CD14-positive monocyte (primary cell): ENCODE measurements around the gene RSRC1. TPM values are rescaled to one million over a fixed set of nuclear protein-coding genes. Genes with fewer than 3 reads are reported as not detected.

ENCODE experiments used
- DNase-seq, 3 donors: peaks; one replicate each; pipeline ENCODE4 v3.0.0-alpha.2; 2011 to 2022
- H2AFZ ChIP-seq: 2 replicates; pipeline ENCODE4 v1.6.0; 2012; ENCODE audit warnings: mild to moderate bottlenecking, low read depth, low read length, inconsistent platforms; ENCODE audit not compliant: insufficient read depth, poor library complexity, severe bottlenecking
- H3K27ac ChIP-seq, 2 donors: 1 replicate in 1 of 2; 2 replicates in 1 of 2; pipeline ENCODE4 v1.5.1; 2012 to 2013; ENCODE audit warnings: low read length in 2 of 2, control low read depth in 1 of 2, inconsistent platforms in 1 of 2, low read depth in 1 of 2, mild to moderate bottlenecking in 1 of 2
- H3K27me3 ChIP-seq, 2 donors: one replicate each; pipeline versions ENCODE4 v1.6.0 to v1.6.1; 2011 to 2013; ENCODE audit warnings: low read length in 2 of 2; ENCODE audit not compliant: control insufficient read depth in 2 of 2, insufficient read depth in 2 of 2
- H3K36me3 ChIP-seq, 2 donors: replicated peaks in 1 of 2; 1 replicate in 1 of 2; 2 replicates in 1 of 2; pipeline versions ENCODE4 v1.5.1 to v1.6.1; 2012 to 2013; ENCODE audit warnings: low read length in 2 of 2, control low read depth in 1 of 2, inconsistent platforms in 1 of 2, mild to moderate bottlenecking in 1 of 2; ENCODE audit not compliant: insufficient read depth in 2 of 2, control insufficient read depth in 1 of 2
- H3K4me1 ChIP-seq, 2 donors: 1 replicate in 1 of 2; 2 replicates in 1 of 2; pipeline versions ENCODE4 v1.5.1 to v1.6.1; 2012 to 2013; ENCODE audit warnings: low read length in 2 of 2, control low read depth in 1 of 2, inconsistent platforms in 1 of 2, mild to moderate bottlenecking in 1 of 2, moderate library complexity in 1 of 2; ENCODE audit not compliant: insufficient read depth in 2 of 2, control insufficient read depth in 1 of 2
- H3K4me2 ChIP-seq: replicated peaks from 2 replicates; pipeline ENCODE3; 2012; ENCODE audit warnings: low read length, moderate library complexity, mild to moderate bottlenecking; ENCODE audit not compliant: poor library complexity, severe bottlenecking; ENCODE audit errors: extremely low read depth
- H3K4me3 ChIP-seq, 3 experiments: fragments of 200-600 bp in 1 of 3; sonication (generic) in 1 of 3; replicated peaks in 1 of 3; 1 replicate in 2 of 3; 2 replicates in 1 of 3; pipeline ENCODE4 v1.5.1; 2011 to 2013; ENCODE audit warnings: low read length in 3 of 3, mild to moderate bottlenecking in 3 of 3, control low read depth in 2 of 3, low read depth in 2 of 3, inconsistent platforms in 1 of 3, moderate library complexity in 1 of 3
- H3K79me2 ChIP-seq: 2 replicates; pipeline ENCODE4 v1.6.0; 2012; ENCODE audit warnings: mild to moderate bottlenecking, control low read depth, inconsistent platforms, low read length, moderate library complexity; ENCODE audit not compliant: insufficient read depth
- H3K9ac ChIP-seq: 2 replicates; pipeline ENCODE4 v1.6.0; 2017; ENCODE audit warnings: low read length, mild to moderate bottlenecking; ENCODE audit not compliant: insufficient read depth, poor library complexity, severe bottlenecking
- H3K9me3 ChIP-seq, 2 donors: replicated peaks in 1 of 2; 1 replicate in 1 of 2; 2 replicates in 1 of 2; pipeline versions ENCODE4 v1.5.1 to v1.6.1; 2012 to 2013; ENCODE audit warnings: low read length in 2 of 2, control low read depth in 1 of 2; ENCODE audit not compliant: control insufficient read depth in 1 of 2, insufficient read depth in 1 of 2
- H4K20me1 ChIP-seq: 2 replicates; pipeline ENCODE4 v1.6.0; 2012; ENCODE audit warnings: mild to moderate bottlenecking, low read length, control low read depth, moderate library complexity; ENCODE audit not compliant: insufficient read depth
- H3K27ac Mint-ChIP-seq, 7 donors: one replicate each; pipeline ENCODE4 v1.8.0; 2020; ENCODE audit warnings: mild to moderate bottlenecking in 7 of 7, mixed read lengths in 7 of 7, moderate library complexity in 6 of 7, inconsistent platforms in 2 of 7
- H3K27me3 Mint-ChIP-seq, 3 donors: one replicate each; pipeline ENCODE4 v1.8.0; 2021 to 2022; ENCODE audit warnings: low read depth in 3 of 3, mild to moderate bottlenecking in 3 of 3, mixed read lengths in 3 of 3, moderate library complexity in 3 of 3, inconsistent platforms in 1 of 3
- H3K36me3 Mint-ChIP-seq, 2 donors: one replicate each; pipeline ENCODE4 v1.8.0; 2020; ENCODE audit warnings: mixed read lengths in 2 of 2, inconsistent platforms in 1 of 2, mild to moderate bottlenecking in 1 of 2
- H3K4me1 Mint-ChIP-seq: one replicate; pipeline ENCODE4 v1.8.0; 2020; ENCODE audit warnings: mild to moderate bottlenecking, mixed read lengths
- H3K4me3 Mint-ChIP-seq, 2 donors: one replicate each; pipeline ENCODE4 v1.8.0; 2020; ENCODE audit warnings: mild to moderate bottlenecking in 2 of 2, mixed read lengths in 2 of 2, moderate library complexity in 1 of 2
- H3K9me3 Mint-ChIP-seq, 7 donors: one replicate each; pipeline ENCODE4 v1.8.0; 2020 to 2022; ENCODE audit warnings: mixed read lengths in 7 of 7, mild to moderate bottlenecking in 6 of 7, moderate library complexity in 6 of 7, inconsistent platforms in 2 of 7
- WGBS: methylation state at CpG from one replicate; pipeline ENCODE4 v1.1.5; 2013; ENCODE audit warnings: missing lambda C conversion rate; ENCODE audit not compliant: insufficient coverage; 5-methylcytosine and 5-hydroxymethylcytosine counted together
- intact Hi-C, 2 donors: fragments of 100-400 bp; cut with micrococcal nuclease; formaldehyde crosslinking; loops; one replicate each; pipeline versions ENCODE4 v1.15.0 to v1.15.1; 2023
- polyA plus RNA-seq, 3 donors: library from polyadenylated mRNA; depleted of rRNA in 1 of 3; unstranded in 2 of 3; stranded (reverse) in 1 of 3; fragments of 300-500 nt in 2 of 3; fragments of >200 nt in 1 of 3; fragmentation: Illumina TruSeq in 2 of 3; gene quantifications; 1 replicate in 2 of 3; 2 replicates in 1 of 3; pipeline ENCODE4 v1.2.3, GENCODE V29; 2012 to 2021
- TF ChIP-seq, protein P1 (sequence below): fragments of 200-600 bp; IDR thresholded peaks from one replicate; pipeline ENCODE4 v1.8.0; 2022; ENCODE audit warnings: antibody characterized with exemption, mild to moderate bottlenecking

The RSRC1 gene
- polyA plus RNA-seq, 3 donors = 6.6 to 31.7 (median 15.1) TPM

DNA sequence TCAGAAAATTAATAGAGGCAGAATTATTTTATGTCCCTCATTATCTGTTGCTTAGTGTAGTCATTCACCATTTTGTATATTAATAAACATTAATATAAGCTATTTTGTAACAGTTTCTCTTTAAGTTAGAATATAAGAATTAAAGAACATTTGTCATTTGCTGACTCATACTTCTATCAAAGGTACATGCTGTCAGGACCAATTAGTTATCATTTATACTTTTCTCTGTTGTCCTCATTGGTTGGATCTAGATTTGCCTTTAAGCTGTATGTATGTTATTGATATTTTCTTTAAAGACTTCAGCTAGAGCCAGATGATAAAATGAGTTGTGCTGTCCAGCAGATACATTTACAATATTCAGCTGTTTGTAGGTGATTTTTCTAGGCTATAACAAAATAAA is 292.7 kb downstream of the RSRC1 start:
- intact Hi-C loops = no loop called here
- DNase-seq = no peak
- Mint-ChIP-seq H3K27me3 (peaks cover 0 to 2% (median 0%) of the 10 kb centered on the region in 3 donors), H3K4me3 (no peak overlapping the region), H3K36me3 (no peaks in the 10 kb centered on the region), H3K27ac (no peak overlapping the region), H3K9me3 (peaks cover 0 to 3% (median 0%) of the 10 kb centered on the region in 7 donors), H3K4me1 (no peaks in the 10 kb centered on the region)
- Histone ChIP-seq H3K9me3 (no peaks in the 10 kb centered on the region), H2AFZ (no peak overlapping the region), H3K4me2 (no peak overlapping the region), H3K79me2 (no peaks in the 10 kb centered on the region), H4K20me1 (no peaks in the 10 kb centered on the region), H3K36me3 (no peaks in the 10 kb centered on the region), H3K4me3 (no peak overlapping the region), H3K4me1 (no peaks in the 10 kb centered on the region), H3K27ac (no peak overlapping the region), H3K27me3 (no peaks in the 10 kb centered on the region), H3K9ac (no peak overlapping the region)
- TF ChIP-seq, protein P1, sequence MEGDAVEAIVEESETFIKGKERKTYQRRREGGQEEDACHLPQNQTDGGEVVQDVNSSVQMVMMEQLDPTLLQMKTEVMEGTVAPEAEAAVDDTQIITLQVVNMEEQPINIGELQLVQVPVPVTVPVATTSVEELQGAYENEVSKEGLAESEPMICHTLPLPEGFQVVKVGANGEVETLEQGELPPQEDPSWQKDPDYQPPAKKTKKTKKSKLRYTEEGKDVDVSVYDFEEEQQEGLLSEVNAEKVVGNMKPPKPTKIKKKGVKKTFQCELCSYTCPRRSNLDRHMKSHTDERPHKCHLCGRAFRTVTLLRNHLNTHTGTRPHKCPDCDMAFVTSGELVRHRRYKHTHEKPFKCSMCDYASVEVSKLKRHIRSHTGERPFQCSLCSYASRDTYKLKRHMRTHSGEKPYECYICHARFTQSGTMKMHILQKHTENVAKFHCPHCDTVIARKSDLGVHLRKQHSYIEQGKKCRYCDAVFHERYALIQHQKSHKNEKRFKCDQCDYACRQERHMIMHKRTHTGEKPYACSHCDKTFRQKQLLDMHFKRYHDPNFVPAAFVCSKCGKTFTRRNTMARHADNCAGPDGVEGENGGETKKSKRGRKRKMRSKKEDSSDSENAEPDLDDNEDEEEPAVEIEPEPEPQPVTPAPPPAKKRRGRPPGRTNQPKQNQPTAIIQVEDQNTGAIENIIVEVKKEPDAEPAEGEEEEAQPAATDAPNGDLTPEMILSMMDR = no peak

DNA sequence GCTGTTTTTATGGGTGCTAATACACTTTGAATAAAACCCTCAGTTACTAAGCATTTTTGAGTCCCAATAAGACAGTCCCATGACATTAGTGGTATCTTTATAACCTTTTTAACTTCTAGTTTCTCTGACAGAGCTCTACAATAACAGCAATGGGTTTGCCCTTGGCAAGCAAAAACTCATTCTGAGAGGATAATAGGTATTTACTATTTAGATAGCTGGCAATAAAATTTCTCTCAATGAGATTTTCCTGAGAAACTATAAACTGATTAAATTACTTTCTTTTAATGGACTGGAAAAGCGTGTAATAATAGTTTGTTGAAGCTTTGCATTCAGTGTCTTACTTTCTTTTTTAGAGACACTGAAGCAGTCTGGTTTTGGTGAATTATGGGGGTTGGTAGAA is 293.1 kb downstream of the RSRC1 start:
- Histone ChIP-seq H3K9ac (no peak overlapping the region), H3K36me3 (no peaks in the 10 kb centered on the region), H4K20me1 (no peaks in the 10 kb centered on the region), H3K79me2 (no peaks in the 10 kb centered on the region), H3K4me2 (no peak overlapping the region), H3K9me3 (no peaks in the 10 kb centered on the region), H3K27ac (no peak overlapping the region), H2AFZ (no peak overlapping the region), H3K4me3 (no peak overlapping the region), H3K27me3 (no peaks in the 10 kb centered on the region), H3K4me1 (no peaks in the 10 kb centered on the region)
- no peak for DNase-seq
- no CpG with 5 or more reads among the region's 1 CpG for WGBS
- no peaks in the 10 kb centered on the region for H3K4me1 Mint-ChIP-seq
- intact Hi-C loops = no loop called here
- no peaks in the 10 kb centered on the region for H3K27me3 Mint-ChIP-seq
- H3K27ac Mint-ChIP-seq = no peak overlapping the region
- H3K36me3 Mint-ChIP-seq = no peaks in the 10 kb centered on the region
- TF ChIP-seq, protein P1 = no peak
- peaks cover 0 to under 1% (median 0%) of the 10 kb centered on the region in 7 donors for H3K9me3 Mint-ChIP-seq
- no peak overlapping the region for H3K4me3 Mint-ChIP-seq
